H1 (cell line): ENCODE data around the gene LRRC37B. TPM values are rescaled to one million over a fixed set of nuclear protein-coding genes. Genes with fewer than 3 reads are reported as not detected.
"Not testable (repeated sequence)": the region's sequence is repeated elsewhere in the genome, so short reads cannot be mapped to it uniquely, and the experiment has no call there.

Experiments used
- CTCF ChIA-PET: fragments of 300-600 bp; sonication (Branson Sonifier 250); formaldehyde crosslinking; loops from one replicate; lab custom pipeline; 2021; ENCODE audit not compliant: partially characterized antibody; lab: Charles Lee
- POLR2A ChIA-PET: fragments of 300-600 bp; sonication (Branson Sonifier 250); formaldehyde crosslinking; loops from one replicate; lab custom pipeline; 2021; ENCODE audit warnings: inconsistent platforms; ENCODE audit not compliant: partially characterized antibody; lab: Charles Lee
- DNase-seq, 2 experiments: peaks; one replicate each; pipeline versions ENCODE4 v3.0.0 to v3.0.0-alpha.2; 2010 to 2022; ENCODE audit warnings: low spot score in 2 of 2, low read depth in 1 of 2, mixed read lengths in 1 of 2
- FAIRE-seq: peaks from 2 replicates; lab custom pipeline; 2011; peaks lifted over from hg19 to GRCh38; lab: Jason Lieb, UNC
- H2AFZ ChIP-seq: 2 replicates; pipeline ENCODE4 v1.8.1; 2012; ENCODE audit warnings: low read length, inconsistent platforms
- H2AK5ac ChIP-seq: 2 replicates; pipeline ENCODE4 v1.6.1; 2013; ENCODE audit warnings: low read depth, low read length
- H2BK120ac ChIP-seq: replicated peaks from 2 replicates; pipeline ENCODE3; 2013; ENCODE audit warnings: low read depth, low read length, inconsistent platforms
- H2BK12ac ChIP-seq: 2 replicates; pipeline ENCODE4 v1.6.1; 2013; ENCODE audit warnings: low read depth, low read length
- H2BK15ac ChIP-seq: 2 replicates; pipeline ENCODE4 v1.6.1; 2013; ENCODE audit warnings: low read length
- H2BK20ac ChIP-seq: 2 replicates; pipeline ENCODE4 v1.6.1; 2013; ENCODE audit warnings: low read length
- H2BK5ac ChIP-seq: 2 replicates; pipeline ENCODE4 v1.6.1; 2013; ENCODE audit warnings: low read depth, low read length
- H3K14ac ChIP-seq: 2 replicates; pipeline ENCODE4 v1.6.1; 2013; ENCODE audit warnings: inconsistent platforms; ENCODE audit not compliant: insufficient read length
- H3K18ac ChIP-seq: 2 replicates; pipeline ENCODE4 v1.6.1; 2013; ENCODE audit warnings: low read length; ENCODE audit errors: extremely low read depth
- H3K23ac ChIP-seq: 2 replicates; pipeline ENCODE4 v1.6.1; 2013; ENCODE audit warnings: inconsistent platforms; ENCODE audit not compliant: insufficient read length
- H3K23me2 ChIP-seq: 2 replicates; pipeline ENCODE4 v1.6.1; 2013; ENCODE audit warnings: low read depth, low read length
- H3K27ac ChIP-seq: 2 replicates; pipeline ENCODE4 v1.6.1; 2011; ENCODE audit warnings: low read depth, low read length, inconsistent platforms
- H3K27me3 ChIP-seq, 4 experiments: replicated peaks in 1 of 4; 1 replicate in 1 of 4; 2 replicates in 3 of 4; pipeline versions ENCODE4 v1.6.1 to v1.8.1; 2011 to 2013; ENCODE audit warnings: low read length in 3 of 4, mild to moderate bottlenecking in 3 of 4, inconsistent platforms in 2 of 4, mixed read lengths in 2 of 4, moderate library complexity in 1 of 4; ENCODE audit not compliant: control insufficient read depth in 3 of 4, insufficient read depth in 3 of 4; ENCODE audit errors: extremely low read depth in 1 of 4
- H3K36me3 ChIP-seq, 4 experiments: 2 replicates each; pipeline versions ENCODE4 v1.6.1 to v1.8.1; 2011 to 2013; ENCODE audit warnings: mild to moderate bottlenecking in 4 of 4, low read length in 3 of 4, moderate library complexity in 2 of 4, control low read depth in 1 of 4, inconsistent platforms in 1 of 4; ENCODE audit not compliant: insufficient read depth in 4 of 4, control insufficient read depth in 2 of 4
- H3K4ac ChIP-seq: replicated peaks from 2 replicates; pipeline ENCODE3; 2013; ENCODE audit warnings: low read length, low read depth, mixed read lengths, inconsistent platforms; ENCODE audit not compliant: insufficient read length
- H3K4me1 ChIP-seq, 4 experiments: replicated peaks in 1 of 4; 1 replicate in 1 of 4; 2 replicates in 3 of 4; pipeline versions ENCODE4 v1.6.1 to v1.8.1; 2011 to 2013; ENCODE audit warnings: low read length in 3 of 4, inconsistent platforms in 2 of 4, mixed read lengths in 1 of 4; ENCODE audit not compliant: insufficient read depth in 4 of 4, control insufficient read depth in 3 of 4
- H3K4me2 ChIP-seq, 2 experiments: 2 replicates each; pipeline versions ENCODE4 v1.6.1 to v1.8.1; 2011 to 2013; ENCODE audit warnings: low read depth in 2 of 2, low read length in 2 of 2, control low read depth in 1 of 2, inconsistent platforms in 1 of 2, mild to moderate bottlenecking in 1 of 2; ENCODE audit not compliant: insufficient read depth in 1 of 2
- H3K4me3 ChIP-seq, 4 experiments: fragments of 200-600, 300-600 bp in 1 of 4; sonication (generic), shearing (Covaris generic), sonication (Bioruptor Twin) in 1 of 4; 2 replicates each; pipeline versions ENCODE4 v1.5.1 to v1.8.1; 2011 to 2016; ENCODE audit warnings: low read length in 4 of 4, low read depth in 3 of 4, control low read depth in 2 of 4, inconsistent platforms in 2 of 4, mild to moderate bottlenecking in 2 of 4, mixed read lengths in 1 of 4, moderate library complexity in 1 of 4; ENCODE audit not compliant: insufficient read depth in 2 of 4; ENCODE audit errors: extremely low read depth in 1 of 4
- H3K56ac ChIP-seq: replicated peaks from 2 replicates; pipeline ENCODE3; 2013; ENCODE audit warnings: low read depth, mild to moderate bottlenecking, mixed read lengths, low read length, inconsistent platforms; ENCODE audit not compliant: insufficient read length
- H3K79me1 ChIP-seq: 2 replicates; pipeline ENCODE4 v1.6.1; 2013; ENCODE audit warnings: low read depth, low read length, control low read depth
- H3K79me2 ChIP-seq, 2 experiments: 2 replicates each; pipeline versions ENCODE4 v1.6.1 to v1.8.1; 2012 to 2013; ENCODE audit warnings: low read length in 2 of 2, mild to moderate bottlenecking in 2 of 2, inconsistent platforms in 1 of 2; ENCODE audit not compliant: insufficient read depth in 2 of 2, control insufficient read depth in 1 of 2
- H3K9ac ChIP-seq, 4 experiments: replicated peaks in 1 of 4; 1 replicate in 1 of 4; 2 replicates in 3 of 4; pipeline versions ENCODE4 v1.6.1 to v1.8.1; 2011 to 2013; ENCODE audit warnings: low read depth in 3 of 4, low read length in 3 of 4, control low read depth in 2 of 4, mild to moderate bottlenecking in 2 of 4, moderate library complexity in 2 of 4, inconsistent platforms in 1 of 4; ENCODE audit errors: extremely low read depth in 1 of 4
- H3K9me3 ChIP-seq, 2 experiments: 2 replicates each; pipeline versions ENCODE4 v1.6.1 to v1.8.1; 2012 to 2013; ENCODE audit warnings: mild to moderate bottlenecking in 2 of 2, moderate library complexity in 2 of 2, control low read depth in 1 of 2, inconsistent platforms in 1 of 2, low read depth in 1 of 2, low read length in 1 of 2, mixed read lengths in 1 of 2; ENCODE audit not compliant: insufficient read depth in 2 of 2
- H4K20me1 ChIP-seq, 2 experiments: replicated peaks in 1 of 2; 2 replicates each; pipeline versions ENCODE3 to v1.8.1; 2011 to 2013; ENCODE audit warnings: inconsistent platforms in 2 of 2, low read length in 2 of 2, mild to moderate bottlenecking in 1 of 2; ENCODE audit not compliant: insufficient read depth in 2 of 2, control insufficient read depth in 1 of 2
- H4K5ac ChIP-seq: 2 replicates; pipeline ENCODE4 v1.6.1; 2013; ENCODE audit warnings: low read length, low read depth, mixed read lengths, inconsistent platforms; ENCODE audit not compliant: insufficient read length
- H4K8ac ChIP-seq: 2 replicates; pipeline ENCODE4 v1.8.0; 2013; ENCODE audit warnings: mild to moderate bottlenecking, moderate library complexity, low read length, inconsistent platforms; ENCODE audit not compliant: insufficient read depth; ENCODE audit errors: extremely low read depth
- H4K91ac ChIP-seq: replicated peaks from 2 replicates; pipeline ENCODE3; 2013; ENCODE audit warnings: low read length, mixed read lengths, inconsistent platforms; ENCODE audit not compliant: insufficient read length
- WGBS, 2 experiments: shearing (Covaris generic) in 1 of 2; methylation state at CpG; one replicate each; pipeline versions ENCODE4 v1.1.6 to v1.1.7; 2013 to 2015; ENCODE audit warnings: low lambda C conversion rate in 2 of 2, mixed read lengths in 2 of 2, inconsistent platforms in 1 of 2, low coverage in 1 of 2, missing lambda C conversion rate in 1 of 2; ENCODE audit not compliant: insufficient replicate concordance in 2 of 2, insufficient coverage in 1 of 2, insufficient read length in 1 of 2; ENCODE audit errors: extremely low coverage in 1 of 2, missing lambda C conversion rate in 1 of 2; 5-methylcytosine and 5-hydroxymethylcytosine counted together
- polyA plus RNA-seq, 7 experiments: library from polyadenylated mRNA; depleted of rRNA in 3 of 7; stranded (reverse) in 5 of 7; unstranded in 2 of 7; fragments of >200 nt in 5 of 7; fragments of 200-250 nt in 2 of 7; gene quantifications; 1 replicate in 5 of 7; 2 replicates in 1 of 7; 4 replicates in 1 of 7; pipeline versions ENCODE4 v1.2.1 to v1.2.3, GENCODE V29; 2011 to 2013; ENCODE audit warnings: missing spikeins in 2 of 7, mixed read lengths in 2 of 7
- total RNA-seq: library from RNA; stranded (reverse); fragmentation: NEBNext Ultra II Directional; extraction: Animal tissue kit (Norgen Biotek cat#: 25700); gene quantifications from 2 replicates; pipeline ENCODE4 v1.2.1, GENCODE V29; 2021

Gene LRRC37B
- total and polyA plus RNA-seq, 2 of the 8 experiments (the other 6 are each of a cell fraction or from before 2014, with no cell fraction given): 16.0 to 19.0 TPM

- Histone ChIP-seq H3K18ac (peak overlapping the region; percentile 38), H2BK20ac (peak overlapping the region; percentile 80; the same call in 1 of the 2 replicates), H3K4me3 (peak overlapping the region in 2 of 4 experiments; percentile 8 to 43; a peak in 1 of 8 replicates), H3K4me2 (peak overlapping the region; percentile 33 to 38; a peak in 3 of 4 replicates), H2BK5ac (peak overlapping the region; percentile 84; the same call in 1 of the 2 replicates), H4K5ac (peak overlapping the region; percentile 55)
- H3K79me2 ChIP-seq, H3K14ac ChIP-seq, H2BK120ac ChIP-seq, H4K91ac ChIP-seq, H4K20me1 ChIP-seq, H3K79me1 ChIP-seq, FAIRE-seq, H2AK5ac ChIP-seq, H4K8ac ChIP-seq, H3K27me3 ChIP-seq, H3K4me1 ChIP-seq, H2AFZ ChIP-seq, H2BK15ac ChIP-seq, H3K27ac ChIP-seq, H2BK12ac ChIP-seq, H3K9me3 ChIP-seq, POLR2A ChIA-PET, H3K9ac ChIP-seq, H3K56ac ChIP-seq, H3K23me2 ChIP-seq, H3K4ac ChIP-seq, H3K23ac ChIP-seq, H3K36me3 ChIP-seq: not testable (repeated sequence)
- CTCF ChIA-PET: interaction anchor here (0.6 kb wide), 1 partner anchor 23 kb away, joined by 4 read pairs; no protein-coding TSS in a partner anchor
- 0% methylated on average over 12 of the region's 30 CpGs; no CpG with 5 or more reads in 1 of the 2 experiments for WGBS, 2 experiments
- DNase-seq: peak; percentile 34 to 71
These were observed 78.0 kb downstream of the LRRC37B start for GRCh38 chr17:32084942-32085829.
